ENCODE measurements around the gene CMC1. TPM values are rescaled to one million over a fixed set of nuclear protein-coding genes. Genes with fewer than 3 reads are reported as not detected.

Gene CMC1
- polyA plus RNA-seq, 3 donors, result 13.2 to 43.9 (median 40.5) TPM

- H4K20me1 ChIP-seq (ENCODE audit: insufficient read depth, low read length), result no peaks in the 10 kb centered on the region
- no peaks in the 10 kb centered on the region for H3K27me3 ChIP-seq (ENCODE audit: control insufficient read depth in 2 of 2, insufficient read depth in 2 of 2, low read length in 2 of 2)
- H3K36me3 Mint-ChIP-seq, result peaks cover 23% of the 10 kb centered on the region in 2 donors
- intact Hi-C loops (cut with micrococcal nuclease), result no loop called here
- peaks cover 13 to 32% of the 10 kb centered on the region in 2 donors for H3K36me3 ChIP-seq (replicated peaks in 1 of 2; ENCODE audit: control insufficient read depth in 1 of 2, insufficient read depth in 2 of 2, low read length in 2 of 2)
- no peak for TF ChIP-seq CTCF (IDR thresholded peaks at IDR 0.05)
- H3K79me2 ChIP-seq (ENCODE audit: insufficient read depth, low read length), result no peaks in the 10 kb centered on the region
- H3K4me2 ChIP-seq (replicated peaks; ENCODE audit: extremely low read depth, low read length, poor library complexity, severe bottlenecking), result no peak overlapping the region
- no peak overlapping the region for H3K4me3 ChIP-seq (replicated peaks in 1 of 3; ENCODE audit: low read depth in 2 of 3, low read length in 3 of 3)
- no peak overlapping the region for H3K27ac ChIP-seq (ENCODE audit: low read depth in 1 of 2, low read length in 2 of 2)
- no peak overlapping the region for H2AFZ ChIP-seq (ENCODE audit: insufficient read depth, low read depth, low read length, poor library complexity, severe bottlenecking)
- no peak overlapping the region for H3K4me3 Mint-ChIP-seq
- no peak for DNase-seq
- no peaks in the 10 kb centered on the region for H3K9me3 ChIP-seq (replicated peaks in 1 of 2; ENCODE audit: control insufficient read depth in 1 of 2, insufficient read depth in 1 of 2, low read length in 2 of 2)
- H3K27ac Mint-ChIP-seq, result no peak overlapping the region
- peaks cover 0 to 1% (median 0%) of the 10 kb centered on the region in 7 donors for H3K9me3 Mint-ChIP-seq
- H3K4me1 ChIP-seq (ENCODE audit: control insufficient read depth in 1 of 2, insufficient read depth in 2 of 2, low read length in 2 of 2), result no peaks in the 10 kb centered on the region
- H3K9ac ChIP-seq (ENCODE audit: insufficient read depth, low read length, poor library complexity, severe bottlenecking), result no peak overlapping the region
- no CpG with 5 or more reads among the region's 2 CpGs for WGBS (ENCODE audit: insufficient coverage)
- no peaks in the 10 kb centered on the region for H3K27me3 Mint-ChIP-seq (ENCODE audit: low read depth in 3 of 3)
- no peaks in the 10 kb centered on the region for H3K4me1 Mint-ChIP-seq
These were observed 74.8 kb downstream of the CMC1 start for GRCh38 chr3:28316226-28316625.

- Mint-ChIP-seq H3K27ac (no peak overlapping the region), H3K4me3 (no peak overlapping the region), H3K36me3 (peaks cover 28 to 29% of the 10 kb centered on the region in 2 donors), H3K9me3 (peaks cover 0 to 1% (median 0%) of the 10 kb centered on the region in 7 donors), H3K4me1 (no peaks in the 10 kb centered on the region), H3K27me3 (ENCODE audit: low read depth in 3 of 3) (no peaks in the 10 kb centered on the region)
- WGBS (ENCODE audit: insufficient coverage), result no CpG with 5 or more reads among the region's 2 CpGs
- Histone ChIP-seq H3K27me3 (ENCODE audit: control insufficient read depth in 2 of 2, insufficient read depth in 2 of 2, low read length in 2 of 2) (no peaks in the 10 kb centered on the region), H3K4me1 (ENCODE audit: control insufficient read depth in 1 of 2, insufficient read depth in 2 of 2, low read length in 2 of 2) (no peaks in the 10 kb centered on the region), H2AFZ (ENCODE audit: insufficient read depth, low read depth, low read length, poor library complexity, severe bottlenecking) (no peak overlapping the region), H3K9ac (ENCODE audit: insufficient read depth, low read length, poor library complexity, severe bottlenecking) (no peak overlapping the region), H3K27ac (ENCODE audit: low read depth in 1 of 2, low read length in 2 of 2) (no peak overlapping the region), H3K4me3 (replicated peaks in 1 of 3; ENCODE audit: low read depth in 2 of 3, low read length in 3 of 3) (no peak overlapping the region), H3K36me3 (replicated peaks in 1 of 2; ENCODE audit: control insufficient read depth in 1 of 2, insufficient read depth in 2 of 2, low read length in 2 of 2) (peaks cover 23 to 45% of the 10 kb centered on the region in 2 donors), H4K20me1 (ENCODE audit: insufficient read depth, low read length) (no peaks in the 10 kb centered on the region), H3K79me2 (ENCODE audit: insufficient read depth, low read length) (no peaks in the 10 kb centered on the region), H3K9me3 (replicated peaks in 1 of 2; ENCODE audit: control insufficient read depth in 1 of 2, insufficient read depth in 1 of 2, low read length in 2 of 2) (no peaks in the 10 kb centered on the region), H3K4me2 (replicated peaks; ENCODE audit: extremely low read depth, low read length, poor library complexity, severe bottlenecking) (no peak overlapping the region)
- TF ChIP-seq CTCF (IDR thresholded peaks at IDR 0.05), result peak; percentile 83
- peak; percentile 16 to 49 (median 46) for DNase-seq
- intact Hi-C loops (cut with micrococcal nuclease), result no loop called here
These were observed 76.1 kb downstream of the CMC1 start for GRCh38 chr3:28317438-28318022.
